GM12878 (cell line): Measurements from ENCODE around the gene GRHL1. TPM values are rescaled to one million over a fixed set of nuclear protein-coding genes. Genes with fewer than 3 reads are reported as not detected.
A peak's percentile ranks its signal among the peaks of the same experiment; 100 is the strongest.

ENCODE experiments used
- ATAC-seq: fragments of 200-7000 bp; cut with Tn5 transposase; 3 replicates; pipeline ENCODE4 v1.9.1; 2020; ENCODE audit warnings: mild to moderate bottlenecking, moderate library complexity
- BruUV-seq: library from RNA; stranded (reverse); fragments of 400-500 nt; replicated peaks from 2 replicates; lab custom pipeline; 2021; lab: Mats Ljungman, UMichigan
- CTCF ChIA-PET: fragments of 300-600 bp; sonication (Branson Sonifier 250); formaldehyde crosslinking; extraction: SDS; loops from one replicate; lab custom pipeline; 2021; ENCODE audit warnings: inconsistent platforms; lab: Yijun Ruan, JAX
- POLR2A ChIA-PET: fragments of 350-600 bp; formaldehyde crosslinking; extraction: SDS; loops from one replicate; lab custom pipeline; 2021; ENCODE audit warnings: inconsistent platforms; lab: Charles Lee
- RAD21 ChIA-PET: fragments of 300-600 bp; sonication (Branson Sonifier 250); formaldehyde crosslinking; loops from one replicate; lab custom pipeline; 2023; ENCODE audit warnings: antibody characterized with exemption; ENCODE audit not compliant: unreplicated experiment; lab: Charles Lee
- SMC1A ChIA-PET: fragments of 300-600 bp; sonication (Branson Sonifier 250); formaldehyde crosslinking; loops from one replicate; lab custom pipeline; 2023; ENCODE audit not compliant: unreplicated experiment, uncharacterized antibody; lab: Charles Lee
- DNase-seq: peaks from one replicate; pipeline ENCODE4 v3.0.0-alpha.2; 2011; ENCODE audit warnings: low read depth, low spot score
- FAIRE-seq: peaks from 3 replicates; lab custom pipeline; 2011; peaks lifted over from hg19 to GRCh38; lab: Jason Lieb, UNC
- H2AFZ ChIP-seq: 2 replicates; pipeline ENCODE4 v1.6.0; 2011; ENCODE audit warnings: low read depth, low read length, control low read depth; ENCODE audit not compliant: control insufficient read depth
- H3K27ac ChIP-seq: 2 replicates; pipeline ENCODE4 v1.5.1; 2011; ENCODE audit warnings: control low read depth; ENCODE audit not compliant: control insufficient read depth, insufficient read depth
- H3K27me3 ChIP-seq, 2 experiments: replicated peaks in 1 of 2; 2 replicates each; pipeline versions ENCODE4 v1.6.0 to v1.6.1; 2011; ENCODE audit warnings: low read length in 1 of 2; ENCODE audit not compliant: control insufficient read depth in 2 of 2, insufficient read depth in 2 of 2
- H3K36me3 ChIP-seq, 2 experiments: 2 replicates each; pipeline ENCODE4 v1.5.1; 2011; ENCODE audit warnings: low read length in 1 of 2; ENCODE audit not compliant: control insufficient read depth in 2 of 2, insufficient read depth in 2 of 2
- H3K4me1 ChIP-seq: 2 replicates; pipeline ENCODE4 v1.6.1; 2011; ENCODE audit warnings: mild to moderate bottlenecking, low read length, moderate library complexity, mixed read lengths; ENCODE audit not compliant: control insufficient read depth, insufficient read depth
- H3K4me2 ChIP-seq: 2 replicates; pipeline ENCODE4 v1.6.0; 2011; ENCODE audit warnings: control low read depth; ENCODE audit not compliant: control insufficient read depth, insufficient read depth
- H3K4me3 ChIP-seq: fragments of 200-600 bp; sonication (generic); 2 replicates; pipeline ENCODE4 v1.5.1; 2016
- H3K79me2 ChIP-seq: 2 replicates; pipeline ENCODE4 v1.6.0; 2011; ENCODE audit warnings: low read length; ENCODE audit not compliant: control insufficient read depth, insufficient read depth
- H3K9ac ChIP-seq: 2 replicates; pipeline ENCODE4 v1.8.0; 2011; ENCODE audit warnings: low read length, control low read depth, mixed read lengths; ENCODE audit not compliant: control insufficient read depth, insufficient read depth
- H3K9me3 ChIP-seq: replicated peaks from 3 replicates; pipeline ENCODE4 v1.5.1; 2011; ENCODE audit warnings: mild to moderate bottlenecking, low read length; ENCODE audit not compliant: control insufficient read depth, insufficient read depth
- H4K20me1 ChIP-seq: 2 replicates; pipeline ENCODE4 v1.6.0; 2011; ENCODE audit not compliant: control insufficient read depth, insufficient read depth
- FOXM1 ChIP-seq: IDR thresholded peaks from 2 replicates; pipeline ENCODE4 v1.6.1; 2012; ENCODE audit warnings: low read depth, mild to moderate bottlenecking, inconsistent platforms, low read length, moderate library complexity
- WGBS: methylation state at CpG from one replicate; pipeline ENCODE4 v1.1.6; 2016; ENCODE audit warnings: low lambda C conversion rate; ENCODE audit not compliant: insufficient replicate concordance, insufficient coverage; ENCODE audit errors: missing lambda C conversion rate; 5-methylcytosine and 5-hydroxymethylcytosine counted together
- in situ Hi-C: fragments of 300-500 bp; cut with MboI; formaldehyde crosslinking; loops from 9 replicates; pipeline ENCODE4 v1.14.3; 2018; ENCODE audit warnings: mixed read lengths
- intact Hi-C: fragments of 100-400 bp; cut with micrococcal nuclease; formaldehyde crosslinking; loops from one replicate; pipeline ENCODE4 v1.14.2; 2022; ENCODE audit not compliant: unreplicated experiment
- polyA plus RNA-seq, 11 experiments: library from polyadenylated mRNA; depleted of rRNA in 4 of 11; unstranded in 6 of 11; stranded (reverse) in 5 of 11; fragments of >200 nt; fragmentation: Nextera tagmentation in 4 of 11; fragmentation: Illumina TruSeq in 1 of 11; extraction: Ambion mirVana in 4 of 11; extraction: Trizol in 1 of 11; gene quantifications; 1 replicate in 1 of 11; 2 replicates in 10 of 11; pipeline versions ENCODE4 v1.2.1 to v1.2.3, GENCODE V29; 2011 to 2016; ENCODE audit warnings: inconsistent platforms in 2 of 11, missing spikeins in 2 of 11, low read depth in 1 of 11
- total RNA-seq, 4 experiments: library from RNA; depleted of rRNA in 3 of 4; stranded (reverse); fragments of >200 nt in 3 of 4; fragmentation: Illumina TruSeq in 1 of 4; extraction: Trizol in 1 of 4; gene quantifications; 2 replicates each; pipeline versions ENCODE4 v1.2.1 to v1.2.3, GENCODE V29; 2013 to 2021
- TF ChIP-seq, protein P1 (sequence below), 3 experiments: IDR thresholded peaks in 2 of 3; conservative IDR thresholded peaks in 1 of 3; 2 replicates each; pipeline ENCODE4 v1.5.1; 2011; ENCODE audit warnings: low read depth in 3 of 3, low read length in 3 of 3, mild to moderate bottlenecking in 3 of 3, control low read depth in 2 of 3, moderate library complexity in 2 of 3, inconsistent platforms in 1 of 3, mixed read lengths in 1 of 3; ENCODE audit not compliant: control insufficient read depth in 2 of 3, insufficient read depth in 1 of 3; ENCODE audit errors: extremely low read depth in 1 of 3

GRHL1 gene
- total and polyA plus RNA-seq, 10 of the 15 experiments (the other 5 are each of a cell fraction or from before 2014, with no cell fraction given), result 0.09 to 0.81 (median 0.28) TPM; not detected in 1

DNA sequence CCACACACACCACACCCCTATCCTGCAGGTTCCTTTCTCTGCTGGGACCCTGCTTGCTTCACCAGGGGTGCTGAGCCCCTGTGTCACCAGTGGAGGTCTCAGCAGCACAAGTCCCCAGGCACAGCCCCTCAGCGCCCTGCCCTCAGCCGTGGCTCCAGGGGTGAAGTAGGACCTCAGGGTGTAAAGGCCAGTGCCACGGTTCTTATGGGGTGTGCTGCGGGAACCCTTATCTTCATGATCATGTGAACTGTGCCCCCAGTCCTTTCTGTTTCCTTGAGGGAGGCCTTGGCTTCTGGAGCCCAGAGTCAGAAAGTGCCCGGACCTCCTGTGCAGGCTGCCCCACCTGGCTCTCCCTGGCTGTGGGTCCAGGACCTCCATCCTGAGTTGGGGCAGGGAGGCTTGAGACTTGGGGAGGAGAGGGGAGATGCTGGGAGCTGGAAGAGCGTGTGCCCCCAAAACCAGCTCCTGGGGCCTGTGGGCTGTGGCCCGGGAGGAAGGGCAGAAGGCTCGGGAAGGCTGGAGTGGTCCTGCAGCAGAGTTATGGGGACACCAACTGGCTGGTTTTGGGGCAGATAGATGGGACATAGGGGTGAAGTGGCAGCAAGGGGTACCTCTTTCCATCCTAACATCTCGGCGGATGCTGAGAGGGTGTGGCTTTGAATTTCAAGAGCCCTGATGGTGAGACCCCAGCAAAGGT, 71.6 kb downstream of the GRHL1 start:
- Histone ChIP-seq H3K27me3 (no peaks in the 10 kb centered on the region; a peak in 3 of 4 replicates), H3K4me2 (no peak overlapping the region), H3K36me3 (no peaks in the 10 kb centered on the region), H3K9me3 (no peaks in the 10 kb centered on the region), H2AFZ (no peak overlapping the region), H3K9ac (no peak overlapping the region), H3K4me1 (no peaks in the 10 kb centered on the region), H4K20me1 (no peaks in the 10 kb centered on the region), H3K4me3 (no peak overlapping the region), H3K79me2 (no peaks in the 10 kb centered on the region), H3K27ac (no peak overlapping the region)
- TF ChIP-seq, protein P1, sequence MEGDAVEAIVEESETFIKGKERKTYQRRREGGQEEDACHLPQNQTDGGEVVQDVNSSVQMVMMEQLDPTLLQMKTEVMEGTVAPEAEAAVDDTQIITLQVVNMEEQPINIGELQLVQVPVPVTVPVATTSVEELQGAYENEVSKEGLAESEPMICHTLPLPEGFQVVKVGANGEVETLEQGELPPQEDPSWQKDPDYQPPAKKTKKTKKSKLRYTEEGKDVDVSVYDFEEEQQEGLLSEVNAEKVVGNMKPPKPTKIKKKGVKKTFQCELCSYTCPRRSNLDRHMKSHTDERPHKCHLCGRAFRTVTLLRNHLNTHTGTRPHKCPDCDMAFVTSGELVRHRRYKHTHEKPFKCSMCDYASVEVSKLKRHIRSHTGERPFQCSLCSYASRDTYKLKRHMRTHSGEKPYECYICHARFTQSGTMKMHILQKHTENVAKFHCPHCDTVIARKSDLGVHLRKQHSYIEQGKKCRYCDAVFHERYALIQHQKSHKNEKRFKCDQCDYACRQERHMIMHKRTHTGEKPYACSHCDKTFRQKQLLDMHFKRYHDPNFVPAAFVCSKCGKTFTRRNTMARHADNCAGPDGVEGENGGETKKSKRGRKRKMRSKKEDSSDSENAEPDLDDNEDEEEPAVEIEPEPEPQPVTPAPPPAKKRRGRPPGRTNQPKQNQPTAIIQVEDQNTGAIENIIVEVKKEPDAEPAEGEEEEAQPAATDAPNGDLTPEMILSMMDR (IDR thresholded peaks at IDR 0.05 in 2 of 3, conservative IDR thresholded peaks at IDR 0.05 in 1 of 3; ENCODE audit: control insufficient read depth in 2 of 3, extremely low read depth in 1 of 3, insufficient read depth in 1 of 3, low read depth in 3 of 3, low read length in 3 of 3), result peak in 1 of 3 experiments; percentile 16; a peak in 1 of 6 replicates
- TF ChIP-seq FOXM1, result no peak
- ATAC-seq, result 0 out of 3 replicates have a peak, but pooled peaks have one; percentile 18
- ChIA-PET POLR2A (no interaction called here), CTCF (interaction anchor here (2.0 kb wide), 1 partner anchor 208 kb away, joined by 8 read pairs; no protein-coding TSS in a partner anchor), SMC1A (interaction anchor here (1.2 kb wide), 1 partner anchor 39 kb away, joined by 4 read pairs; no protein-coding TSS in a partner anchor), RAD21 (no interaction called here)
- 59% methylated on average over 10 of the region's 10 CpGs for WGBS
- intact Hi-C loops (no loop called here), in situ Hi-C loops (no loop called here)
- no TSS peak for BruUV-seq
- DNase-seq, result no peak
- FAIRE-seq, result no peak
